ENCODE results near the gene CLMN. TPM values are rescaled to one million over a fixed set of nuclear protein-coding genes. Genes with fewer than 3 reads are reported as not detected.

The CLMN gene
- total and polyA plus RNA-seq, 2 of the 13 experiments (the other 11 are each of a cell fraction or from before 2014, with no cell fraction given), result 15.1 to 16.7 TPM

DNA sequence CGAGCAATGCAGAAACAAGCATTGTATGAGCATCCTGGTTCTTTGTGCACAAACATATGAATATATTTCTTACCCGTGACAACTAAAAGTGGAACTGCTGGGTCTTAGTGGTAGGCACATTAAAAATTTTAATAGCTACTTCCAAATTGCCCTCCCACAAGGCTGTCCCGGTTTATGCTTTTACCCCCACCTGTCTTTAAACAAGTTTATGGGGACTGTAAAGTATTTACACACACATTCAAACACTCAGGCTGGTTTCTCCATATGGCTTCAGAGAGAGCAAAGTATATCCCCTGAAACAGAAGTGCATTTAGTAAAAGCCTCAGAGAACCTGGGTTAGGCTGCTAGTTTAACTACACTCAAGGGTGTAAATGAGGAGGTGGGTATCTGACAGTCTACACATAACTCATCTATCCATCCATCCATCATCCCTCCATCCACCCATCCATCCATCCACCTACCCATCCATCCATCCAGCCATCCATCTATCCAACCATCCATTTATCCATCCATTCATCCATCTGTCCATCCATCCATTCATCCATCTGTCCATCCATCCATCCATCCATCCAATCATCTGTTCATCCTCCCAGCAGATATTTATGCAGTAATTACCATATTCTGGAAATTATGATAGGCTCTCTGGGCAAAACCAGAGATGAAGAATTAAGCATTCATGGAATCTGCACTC lies 86.7 kb downstream of the CLMN start:
- FAIRE-seq, result no peak
- BruUV-seq (replicated peaks), result no TSS peak
- H3K79me2 ChIP-seq (ENCODE audit: insufficient read depth, low read length), result no peaks in the 10 kb centered on the region
- CTCF ChIA-PET (ENCODE audit: low intra/inter-chr PET ratio, low total read pairs), result no interaction called here
- no peak for DNase-seq (ENCODE audit: low spot score)
- peaks cover 6% of the 10 kb centered on the region; the same call in 1 of the 2 replicates for H4K20me1 ChIP-seq (ENCODE audit: insufficient read depth, low read length)
- H2AFZ ChIP-seq (ENCODE audit: low read length), result no peak overlapping the region
- no peak overlapping the region for H3K4me2 ChIP-seq (ENCODE audit: low read depth, low read length)
- no peak overlapping the region for H3K9ac ChIP-seq (ENCODE audit: insufficient read depth, low read depth, low read length)
- WGBS (ENCODE audit: low lambda C conversion rate), result 91% methylated on average over 3 of the region's 3 CpGs
- no peak overlapping the region for H3K4me3 ChIP-seq (replicated peaks in 1 of 3; ENCODE audit: insufficient read depth in 1 of 3, low read depth in 2 of 3, low read length in 3 of 3)
- H3K4me1 ChIP-seq (ENCODE audit: insufficient read depth, low read length), result peaks cover 32% of the 10 kb centered on the region
- H3K36me3 ChIP-seq (replicated peaks in 1 of 2; ENCODE audit: control insufficient read depth in 1 of 2, insufficient read depth in 2 of 2, low read length in 2 of 2), result no peaks in the 10 kb centered on the region; a peak in 1 of 5 replicates
- H3K27ac ChIP-seq (ENCODE audit: extremely low read length, insufficient read depth, low read length), result no peak overlapping the region
- no peaks in the 10 kb centered on the region for H3K9me3 ChIP-seq (ENCODE audit: low read length)
- TF ChIP-seq MYC (CRISPR knock-in tag; IDR thresholded peaks at IDR 0.05; ENCODE audit: borderline replicate concordance) (no peak), NFIB (CRISPR knock-in tag; IDR thresholded peaks at IDR 0.05; ENCODE audit: borderline replicate concordance) (no peak), ZNF296 (CRISPR knock-in tag; conservative IDR thresholded peaks at IDR 0.05) (no peak), ATF7 (IDR thresholded peaks at IDR 0.05) (no peak), ATF7 (CRISPR knock-in tag; IDR thresholded peaks at IDR 0.05) (no peak), ARID2 (CRISPR knock-in tag; IDR thresholded peaks at IDR 0.05; ENCODE audit: borderline replicate concordance) (no peak), ZNF605 (CRISPR knock-in tag; IDR thresholded peaks at IDR 0.05) (no peak), GTF3A (CRISPR knock-in tag; conservative IDR thresholded peaks at IDR 0.05) (no peak), ZNF530 (CRISPR knock-in tag; IDR thresholded peaks at IDR 0.05; ENCODE audit: low read depth) (no peak), HMG20A (CRISPR knock-in tag; IDR thresholded peaks at IDR 0.05; ENCODE audit: borderline replicate concordance) (no peak), ZMYM3 (CRISPR knock-in tag; IDR thresholded peaks at IDR 0.05) (no peak)
- TF ChIP-seq, protein P1, sequence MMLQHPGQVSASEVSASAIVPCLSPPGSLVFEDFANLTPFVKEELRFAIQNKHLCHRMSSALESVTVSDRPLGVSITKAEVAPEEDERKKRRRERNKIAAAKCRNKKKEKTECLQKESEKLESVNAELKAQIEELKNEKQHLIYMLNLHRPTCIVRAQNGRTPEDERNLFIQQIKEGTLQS (CRISPR knock-in tag; IDR thresholded peaks at IDR 0.05), result no peak
- TF ChIP-seq, protein P2, sequence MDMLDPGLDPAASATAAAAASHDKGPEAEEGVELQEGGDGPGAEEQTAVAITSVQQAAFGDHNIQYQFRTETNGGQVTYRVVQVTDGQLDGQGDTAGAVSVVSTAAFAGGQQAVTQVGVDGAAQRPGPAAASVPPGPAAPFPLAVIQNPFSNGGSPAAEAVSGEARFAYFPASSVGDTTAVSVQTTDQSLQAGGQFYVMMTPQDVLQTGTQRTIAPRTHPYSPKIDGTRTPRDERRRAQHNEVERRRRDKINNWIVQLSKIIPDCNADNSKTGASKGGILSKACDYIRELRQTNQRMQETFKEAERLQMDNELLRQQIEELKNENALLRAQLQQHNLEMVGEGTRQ (IDR thresholded peaks at IDR 0.05; ENCODE audit: low read depth, low read length), result no peak
- TF ChIP-seq, protein P2 (CRISPR knock-in tag; IDR thresholded peaks at IDR 0.05; ENCODE audit: borderline replicate concordance), result no peak
- intact Hi-C loops (cut with micrococcal nuclease; ENCODE audit: unreplicated experiment) (no loop called here), in situ Hi-C loops (cut with HindIII; ENCODE audit: extremely low pct_ligation_motif_present, low pct_unique_long_range_greater_than_20kb) (no loop called here)
- ATAC-seq, result no peak
- H3K27me3 ChIP-seq (ENCODE audit: control insufficient read depth in 1 of 2, insufficient read depth in 2 of 2, low read length in 2 of 2), result no peaks in the 10 kb centered on the region
- POLR2A ChIA-PET, result no interaction called here

Data from HepG2 (cell line).